ENCODE data around the gene BLOC1S5. TPM values are rescaled to one million over a fixed set of nuclear protein-coding genes. Genes with fewer than 3 reads are reported as not detected.

The BLOC1S5 gene
- total and polyA plus RNA-seq, 2 of the 13 experiments (the other 11 are each of a cell fraction or from before 2014, with no cell fraction given), result 10.5 to 41.5 TPM

DNA sequence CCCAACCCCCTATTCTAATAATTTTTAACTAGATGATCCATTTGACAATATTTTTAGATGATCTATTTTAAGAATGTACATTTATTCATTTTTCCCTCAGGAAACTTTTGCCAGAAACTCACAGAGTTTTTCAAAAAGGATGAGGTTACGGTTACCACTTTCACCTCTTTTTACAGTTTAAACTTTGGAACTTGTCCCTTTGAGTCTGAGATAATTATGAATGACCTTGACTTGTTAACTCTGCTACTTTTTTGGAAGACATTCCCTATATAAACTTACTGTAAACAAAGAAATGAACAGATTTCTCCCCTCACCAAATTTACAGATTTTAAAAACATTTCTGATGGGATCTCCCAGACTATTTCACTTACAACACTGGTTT, 18.4 kb upstream of the BLOC1S5 start (continued):
- TF ChIP-seq, protein P1, sequence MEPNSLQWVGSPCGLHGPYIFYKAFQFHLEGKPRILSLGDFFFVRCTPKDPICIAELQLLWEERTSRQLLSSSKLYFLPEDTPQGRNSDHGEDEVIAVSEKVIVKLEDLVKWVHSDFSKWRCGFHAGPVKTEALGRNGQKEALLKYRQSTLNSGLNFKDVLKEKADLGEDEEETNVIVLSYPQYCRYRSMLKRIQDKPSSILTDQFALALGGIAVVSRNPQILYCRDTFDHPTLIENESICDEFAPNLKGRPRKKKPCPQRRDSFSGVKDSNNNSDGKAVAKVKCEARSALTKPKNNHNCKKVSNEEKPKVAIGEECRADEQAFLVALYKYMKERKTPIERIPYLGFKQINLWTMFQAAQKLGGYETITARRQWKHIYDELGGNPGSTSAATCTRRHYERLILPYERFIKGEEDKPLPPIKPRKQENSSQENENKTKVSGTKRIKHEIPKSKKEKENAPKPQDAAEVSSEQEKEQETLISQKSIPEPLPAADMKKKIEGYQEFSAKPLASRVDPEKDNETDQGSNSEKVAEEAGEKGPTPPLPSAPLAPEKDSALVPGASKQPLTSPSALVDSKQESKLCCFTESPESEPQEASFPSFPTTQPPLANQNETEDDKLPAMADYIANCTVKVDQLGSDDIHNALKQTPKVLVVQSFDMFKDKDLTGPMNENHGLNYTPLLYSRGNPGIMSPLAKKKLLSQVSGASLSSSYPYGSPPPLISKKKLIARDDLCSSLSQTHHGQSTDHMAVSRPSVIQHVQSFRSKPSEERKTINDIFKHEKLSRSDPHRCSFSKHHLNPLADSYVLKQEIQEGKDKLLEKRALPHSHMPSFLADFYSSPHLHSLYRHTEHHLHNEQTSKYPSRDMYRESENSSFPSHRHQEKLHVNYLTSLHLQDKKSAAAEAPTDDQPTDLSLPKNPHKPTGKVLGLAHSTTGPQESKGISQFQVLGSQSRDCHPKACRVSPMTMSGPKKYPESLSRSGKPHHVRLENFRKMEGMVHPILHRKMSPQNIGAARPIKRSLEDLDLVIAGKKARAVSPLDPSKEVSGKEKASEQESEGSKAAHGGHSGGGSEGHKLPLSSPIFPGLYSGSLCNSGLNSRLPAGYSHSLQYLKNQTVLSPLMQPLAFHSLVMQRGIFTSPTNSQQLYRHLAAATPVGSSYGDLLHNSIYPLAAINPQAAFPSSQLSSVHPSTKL (CRISPR knock-in tag; IDR thresholded peaks at IDR 0.05), result peak; percentile 63
- TF ChIP-seq RARA (CRISPR knock-in tag; IDR thresholded peaks at IDR 0.05) (peak; percentile 73), NR2F6 (IDR thresholded peaks at IDR 0.05) (peak; percentile 34; the same call in 1 of the 2 replicates), NR2F6 (CRISPR knock-in tag; IDR thresholded peaks at IDR 0.05) (0 out of 2 replicates have a peak, but pooled peaks have one; percentile 29), ZNF644 (CRISPR knock-in tag; IDR thresholded peaks at IDR 0.05; ENCODE audit: low read depth) (no peak), AHR (CRISPR knock-in tag; IDR thresholded peaks at IDR 0.05) (no peak), ASH2L (IDR thresholded peaks at IDR 0.05; ENCODE audit: insufficient read length, low read depth, low read length) (no peak), ZKSCAN5 (CRISPR knock-in tag; IDR thresholded peaks at IDR 0.05) (0 out of 2 replicates have a peak, but pooled peaks have one; percentile 50), GATAD2A (CRISPR knock-in tag; IDR thresholded peaks at IDR 0.05) (0 out of 2 replicates have a peak, but pooled peaks have one; percentile 11), HDAC1 (CRISPR knock-in tag; IDR thresholded peaks at IDR 0.05) (0 out of 2 replicates have a peak, but pooled peaks have one; percentile 23), HNF4A (CRISPR knock-in tag; IDR thresholded peaks at IDR 0.05) (peak; percentile 59; the same call in 1 of the 2 replicates), TEAD2 (CRISPR knock-in tag; IDR thresholded peaks at IDR 0.05) (no peak), RXRB (CRISPR knock-in tag; IDR thresholded peaks at IDR 0.05; ENCODE audit: borderline replicate concordance) (peak; percentile 56; the same call in 1 of the 2 replicates), ZNF891 (CRISPR knock-in tag; IDR thresholded peaks at IDR 0.05) (no peak), SUZ12 (IDR thresholded peaks at IDR 0.05; ENCODE audit: low read depth, low read length) (no peak), ZSCAN29 (CRISPR knock-in tag; conservative IDR thresholded peaks at IDR 0.05) (no peak), HOXA7 (CRISPR knock-in tag; IDR thresholded peaks at IDR 0.05) (no peak), ZNF674 (CRISPR knock-in tag; IDR thresholded peaks at IDR 0.05; ENCODE audit: low read depth) (no peak), SOX6 (IDR thresholded peaks at IDR 0.05) (no peak), SOX6 (CRISPR knock-in tag; IDR thresholded peaks at IDR 0.05) (no peak), SRSF1 (optimal IDR thresholded peaks at IDR 0.05; ENCODE audit: low read depth, low read length) (no peak)
- TF ChIP-seq, protein P2, sequence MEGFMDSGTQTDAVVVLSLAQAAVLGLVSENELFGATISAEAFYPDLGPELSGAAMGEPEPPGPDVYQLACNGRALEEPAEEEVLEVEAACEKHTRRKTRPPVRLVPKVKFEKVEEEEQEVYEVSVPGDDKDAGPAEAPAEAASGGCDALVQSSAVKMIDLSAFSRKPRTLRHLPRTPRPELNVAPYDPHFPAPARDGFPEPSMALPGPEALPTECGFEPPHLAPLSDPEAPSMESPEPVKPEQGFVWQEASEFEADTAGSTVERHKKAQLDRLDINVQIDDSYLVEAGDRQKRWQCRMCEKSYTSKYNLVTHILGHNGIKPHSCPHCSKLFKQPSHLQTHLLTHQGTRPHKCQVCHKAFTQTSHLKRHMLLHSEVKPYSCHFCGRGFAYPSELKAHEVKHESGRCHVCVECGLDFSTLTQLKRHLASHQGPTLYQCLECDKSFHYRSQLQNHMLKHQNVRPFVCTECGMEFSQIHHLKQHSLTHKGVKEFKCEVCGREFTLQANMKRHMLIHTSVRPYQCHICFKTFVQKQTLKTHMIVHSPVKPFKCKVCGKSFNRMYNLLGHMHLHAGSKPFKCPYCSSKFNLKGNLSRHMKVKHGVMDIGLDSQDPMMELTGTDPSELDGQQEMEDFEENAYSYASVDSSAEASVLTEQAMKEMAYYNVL (CRISPR knock-in tag; IDR thresholded peaks at IDR 0.05; ENCODE audit: borderline replicate concordance), result no peak
- TF ChIP-seq, protein P3, sequence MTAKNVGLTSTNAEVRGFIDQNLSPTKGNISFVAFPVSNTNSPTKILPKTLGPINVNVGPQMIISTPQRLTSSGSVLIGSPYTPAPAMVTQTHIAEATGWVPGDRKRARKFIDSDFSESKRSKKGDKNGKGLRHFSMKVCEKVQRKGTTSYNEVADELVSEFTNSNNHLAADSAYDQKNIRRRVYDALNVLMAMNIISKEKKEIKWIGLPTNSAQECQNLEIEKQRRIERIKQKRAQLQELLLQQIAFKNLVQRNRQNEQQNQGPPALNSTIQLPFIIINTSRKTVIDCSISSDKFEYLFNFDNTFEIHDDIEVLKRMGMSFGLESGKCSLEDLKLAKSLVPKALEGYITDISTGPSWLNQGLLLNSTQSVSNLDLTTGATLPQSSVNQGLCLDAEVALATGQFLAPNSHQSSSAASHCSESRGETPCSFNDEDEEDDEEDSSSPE (CRISPR knock-in tag; IDR thresholded peaks at IDR 0.05), result no peak
- TF ChIP-seq, protein P4, sequence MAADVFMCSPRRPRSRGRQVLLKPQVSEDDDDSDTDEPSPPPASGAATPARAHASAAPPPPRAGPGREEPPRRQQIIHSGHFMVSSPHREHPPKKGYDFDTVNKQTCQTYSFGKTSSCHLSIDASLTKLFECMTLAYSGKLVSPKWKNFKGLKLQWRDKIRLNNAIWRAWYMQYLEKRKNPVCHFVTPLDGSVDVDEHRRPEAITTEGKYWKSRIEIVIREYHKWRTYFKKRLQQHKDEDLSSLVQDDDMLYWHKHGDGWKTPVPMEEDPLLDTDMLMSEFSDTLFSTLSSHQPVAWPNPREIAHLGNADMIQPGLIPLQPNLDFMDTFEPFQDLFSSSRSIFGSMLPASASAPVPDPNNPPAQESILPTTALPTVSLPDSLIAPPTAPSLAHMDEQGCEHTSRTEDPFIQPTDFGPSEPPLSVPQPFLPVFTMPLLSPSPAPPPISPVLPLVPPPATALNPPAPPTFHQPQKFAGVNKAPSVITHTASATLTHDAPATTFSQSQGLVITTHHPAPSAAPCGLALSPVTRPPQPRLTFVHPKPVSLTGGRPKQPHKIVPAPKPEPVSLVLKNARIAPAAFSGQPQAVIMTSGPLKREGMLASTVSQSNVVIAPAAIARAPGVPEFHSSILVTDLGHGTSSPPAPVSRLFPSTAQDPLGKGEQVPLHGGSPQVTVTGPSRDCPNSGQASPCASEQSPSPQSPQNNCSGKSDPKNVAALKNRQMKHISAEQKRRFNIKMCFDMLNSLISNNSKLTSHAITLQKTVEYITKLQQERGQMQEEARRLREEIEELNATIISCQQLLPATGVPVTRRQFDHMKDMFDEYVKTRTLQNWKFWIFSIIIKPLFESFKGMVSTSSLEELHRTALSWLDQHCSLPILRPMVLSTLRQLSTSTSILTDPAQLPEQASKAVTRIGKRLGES (CRISPR knock-in tag; IDR thresholded peaks at IDR 0.05; ENCODE audit: borderline replicate concordance), result no peak
